Skeletal muscle satellite cell (primary cell): ENCODE results near the gene AKAP12.
"Not testable (repeated sequence)": the region's sequence is repeated elsewhere in the genome, so short reads cannot be mapped to it uniquely, and the experiment has no call there.

Experiments used
- H3K27me3 ChIP-seq: 2 replicates; pipeline ENCODE4 v1.7.0; 2013; ENCODE audit warnings: low read length; ENCODE audit not compliant: control insufficient read depth, insufficient read depth
- H3K36me3 ChIP-seq: 2 replicates; pipeline ENCODE4 v1.7.0; 2013; ENCODE audit warnings: mild to moderate bottlenecking, control low read depth, low read length; ENCODE audit not compliant: insufficient read depth
- H3K4me1 ChIP-seq: 2 replicates; pipeline ENCODE4 v1.7.0; 2013; ENCODE audit warnings: low read length; ENCODE audit not compliant: control insufficient read depth, insufficient read depth
- H3K4me2 ChIP-seq: 2 replicates; pipeline ENCODE4 v1.7.0; 2013; ENCODE audit warnings: mild to moderate bottlenecking, low read length
- H3K4me3 ChIP-seq: 2 replicates; pipeline ENCODE4 v1.7.0; 2013; ENCODE audit warnings: low read length
- H3K9ac ChIP-seq: 2 replicates; pipeline ENCODE4 v1.7.0; 2013; ENCODE audit warnings: mild to moderate bottlenecking, low read depth, low read length, moderate library complexity
- H3K9me3 ChIP-seq: replicated peaks from 2 replicates; pipeline ENCODE4 v1.7.0; 2013; ENCODE audit warnings: mild to moderate bottlenecking, control low read depth, low read length

The AKAP12 gene

GRCh38 chr6:151300267-151300991 lies 60.7 kb downstream of the AKAP12 start:
- Histone ChIP-seq H3K27me3 (no peaks in the 10 kb centered on the region), H3K9ac (no peak overlapping the region), H3K4me2 (no peak overlapping the region), H3K36me3 (peaks cover 8% of the 10 kb centered on the region), H3K9me3 (no peaks in the 10 kb centered on the region), H3K4me1 (peaks cover 24% of the 10 kb centered on the region), H3K4me3 (no peak overlapping the region)

DNA sequence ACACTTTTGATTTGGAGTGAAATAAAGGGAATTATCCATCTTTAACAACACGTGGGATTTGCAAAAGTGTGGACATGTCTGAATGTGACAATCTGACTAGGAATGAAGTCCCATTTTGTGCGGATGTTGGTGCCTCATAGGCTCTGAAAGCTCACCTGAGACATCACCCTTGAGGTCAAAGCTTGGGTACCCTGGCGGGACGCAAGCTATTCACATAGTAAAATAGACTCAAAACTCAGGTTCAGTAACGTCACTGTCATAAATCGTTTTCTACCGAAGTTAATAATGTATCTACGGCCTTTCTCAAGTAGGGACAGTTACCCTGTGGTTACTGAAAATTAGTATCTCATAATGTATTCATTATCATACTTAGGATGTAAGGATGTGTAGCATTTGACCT lies 61.8 kb downstream of the AKAP12 start:
- no peak overlapping the region for H3K9ac ChIP-seq
- peaks cover 17% of the 10 kb centered on the region for H3K36me3 ChIP-seq
- H3K4me3 ChIP-seq = no peak overlapping the region
- H3K4me2 ChIP-seq = no peak overlapping the region
- no peaks in the 10 kb centered on the region for H3K9me3 ChIP-seq
- peaks cover 23% of the 10 kb centered on the region for H3K4me1 ChIP-seq
- H3K27me3 ChIP-seq = no peaks in the 10 kb centered on the region

- H3K4me2 ChIP-seq = no peak overlapping the region
- H3K27me3 ChIP-seq = no peaks in the 10 kb centered on the region
- peaks cover 22% of the 10 kb centered on the region for H3K4me1 ChIP-seq
- H3K4me3 ChIP-seq = no peak overlapping the region
- H3K9ac ChIP-seq = no peak overlapping the region
- H3K9me3 ChIP-seq = no peaks in the 10 kb centered on the region
- H3K36me3 ChIP-seq = peaks cover 25% of the 10 kb centered on the region
These were observed 63.5 kb downstream of the AKAP12 start for GRCh38 chr6:151303231-151303630.

GRCh38 chr6:151306269-151306783 lies 66.6 kb downstream of the AKAP12 start:
- Histone ChIP-seq H3K4me2 (no peak overlapping the region), H3K9me3 (no peaks in the 10 kb centered on the region), H3K9ac (no peak overlapping the region), H3K4me1 (no peaks in the 10 kb centered on the region), H3K36me3 (peaks cover 46% of the 10 kb centered on the region), H3K4me3 (no peak overlapping the region), H3K27me3 (no peaks in the 10 kb centered on the region)

- Histone ChIP-seq H3K4me1 (no peaks in the 10 kb centered on the region), H3K4me2 (no peak overlapping the region), H3K9me3 (no peaks in the 10 kb centered on the region), H3K27me3 (no peaks in the 10 kb centered on the region), H3K36me3 (peaks cover 49% of the 10 kb centered on the region), H3K9ac (no peak overlapping the region), H3K4me3 (no peak overlapping the region)
These were observed 67.7 kb downstream of the AKAP12 start for GRCh38 chr6:151307501-151307900.

GRCh38 chr6:151309619-151310018 lies 69.9 kb downstream of the AKAP12 start:
- Histone ChIP-seq H3K4me2 (no peak overlapping the region), H3K36me3 (peaks cover 44% of the 10 kb centered on the region), H3K4me3 (no peak overlapping the region), H3K27me3 (no peaks in the 10 kb centered on the region), H3K9me3 (no peaks in the 10 kb centered on the region), H3K4me1 (no peaks in the 10 kb centered on the region), H3K9ac (no peak overlapping the region)

DNA sequence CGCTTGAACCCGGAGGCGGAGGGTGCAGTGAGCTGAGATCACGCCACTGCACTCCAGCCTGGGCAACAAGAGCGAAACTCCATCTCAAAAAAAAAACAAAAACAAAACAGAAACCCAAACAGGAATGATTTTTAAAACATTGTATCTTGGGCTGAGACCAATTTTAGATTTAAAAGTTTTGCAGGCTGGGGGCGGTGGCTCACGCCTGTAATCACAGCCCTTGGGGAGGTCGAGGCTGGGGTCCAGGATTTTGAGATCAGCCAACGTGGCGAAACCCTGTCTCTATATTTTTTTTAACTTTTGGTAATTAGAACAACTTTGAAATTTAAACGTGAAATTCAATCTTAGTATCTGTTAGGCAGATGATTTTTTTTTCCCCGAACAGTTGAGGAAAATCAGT lies 70.5 kb downstream of the AKAP12 start:
- Histone ChIP-seq H3K9me3 (no peaks in the 10 kb centered on the region), H3K4me2 (no peak overlapping the region), H3K4me1 (no peaks in the 10 kb centered on the region), H3K27me3 (no peaks in the 10 kb centered on the region), H3K4me3 (no peak overlapping the region), H3K36me3 (peaks cover 44% of the 10 kb centered on the region), H3K9ac (no peak overlapping the region)

DNA sequence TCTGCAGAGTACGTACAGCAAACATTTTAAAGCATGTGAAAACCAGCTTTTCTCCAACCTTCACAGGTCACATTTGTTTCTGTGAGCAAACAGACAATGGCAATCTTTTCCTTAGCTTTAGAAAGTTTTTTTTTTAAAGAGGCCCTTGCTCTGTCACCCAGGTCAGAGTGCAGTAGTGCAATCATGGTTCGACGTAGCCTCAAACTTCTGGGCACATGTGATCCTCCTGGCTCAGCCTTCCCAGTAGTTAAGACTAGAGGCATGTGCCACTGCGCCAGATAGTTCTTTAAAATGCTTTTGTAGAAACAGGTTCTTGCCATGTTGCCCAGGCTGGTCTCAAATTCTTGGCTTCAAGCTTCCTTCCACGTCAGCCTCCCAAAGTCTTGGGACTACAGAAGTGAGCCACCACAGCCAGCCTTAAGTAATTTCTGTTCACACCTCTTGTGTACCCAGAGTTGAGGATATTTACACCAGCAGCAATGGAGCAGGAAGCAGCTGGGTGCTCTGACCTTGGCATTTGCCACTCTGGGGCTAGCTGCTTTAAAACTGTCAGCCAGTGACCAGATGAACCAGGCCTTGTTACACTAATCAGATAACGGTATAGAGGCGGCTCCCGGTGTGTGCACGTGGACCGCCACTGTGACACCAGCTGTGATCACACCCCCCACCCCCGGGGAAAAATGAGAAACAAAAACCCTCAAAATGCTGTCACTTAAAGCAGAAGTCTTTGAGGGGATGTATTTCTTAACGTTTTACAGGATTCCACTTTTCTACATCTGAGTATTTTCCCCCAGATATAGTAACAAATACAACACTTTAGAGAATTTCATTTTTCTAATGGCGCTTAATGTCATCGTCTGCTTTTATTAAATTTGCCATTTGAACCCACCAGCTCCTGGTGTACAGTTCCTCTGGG lies 71.3 kb downstream of the AKAP12 start:
- H3K4me2 ChIP-seq = no peak overlapping the region
- no peak overlapping the region for H3K4me3 ChIP-seq
- H3K27me3 ChIP-seq = no peaks in the 10 kb centered on the region
- H3K9ac ChIP-seq = no peak overlapping the region
- H3K36me3 ChIP-seq = peaks cover 38% of the 10 kb centered on the region
- no peaks in the 10 kb centered on the region for H3K9me3 ChIP-seq
- no peaks in the 10 kb centered on the region for H3K4me1 ChIP-seq

DNA sequence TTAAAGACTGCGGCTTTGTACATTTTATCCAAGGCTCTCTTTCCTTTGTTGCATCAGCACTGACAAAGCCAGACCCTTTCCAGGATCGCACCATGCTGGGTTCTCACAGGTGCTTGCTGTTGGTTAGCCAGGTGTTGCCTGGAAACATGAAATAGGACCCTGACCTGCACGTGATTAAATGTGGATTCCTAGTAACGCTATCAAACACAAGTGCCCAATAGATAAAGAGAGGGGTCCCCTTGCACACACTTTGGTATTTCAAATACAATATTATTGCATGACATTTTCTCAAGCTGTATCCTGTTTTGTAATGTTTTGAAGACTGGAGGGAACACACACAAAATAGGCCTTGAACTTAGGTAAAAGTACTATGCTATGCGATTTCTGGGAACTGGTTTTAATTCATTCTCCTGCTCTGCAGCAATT lies 73.3 kb downstream of the AKAP12 start:
- H3K4me3 ChIP-seq = no peak overlapping the region
- peaks cover 27% of the 10 kb centered on the region for H3K36me3 ChIP-seq
- peaks cover 11% of the 10 kb centered on the region for H3K4me1 ChIP-seq
- H3K9ac ChIP-seq = no peak overlapping the region
- no peaks in the 10 kb centered on the region for H3K9me3 ChIP-seq
- no peaks in the 10 kb centered on the region for H3K27me3 ChIP-seq
- no peak overlapping the region for H3K4me2 ChIP-seq

DNA sequence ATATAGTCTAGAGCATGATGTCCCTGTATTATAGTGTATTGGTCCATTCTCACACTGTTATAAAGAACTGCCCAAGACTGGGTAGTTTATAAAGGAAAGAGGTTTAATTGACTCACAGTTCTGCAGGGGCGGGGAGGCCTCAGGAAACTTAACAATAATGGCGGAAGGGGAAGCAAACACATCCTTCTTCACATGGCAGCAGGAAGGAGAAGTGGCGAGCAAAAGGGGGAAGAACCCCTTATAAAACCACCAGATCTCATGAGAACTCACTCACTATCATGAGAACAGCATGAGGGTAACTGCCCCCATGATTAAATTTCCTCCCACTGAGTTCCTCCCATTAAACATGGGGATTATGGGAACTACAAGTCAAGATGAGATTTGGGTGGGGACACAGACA lies 75.9 kb downstream of the AKAP12 start:
- H3K4me2 ChIP-seq, H3K4me3 ChIP-seq, H3K27me3 ChIP-seq, H3K9ac ChIP-seq, H3K9me3 ChIP-seq: not testable (repeated sequence)
- Histone ChIP-seq H3K36me3 (peaks cover 12% of the 10 kb centered on the region), H3K4me1 (peaks cover 14% of the 10 kb centered on the region)

GRCh38 chr6:151317103-151317994 lies 77.6 kb downstream of the AKAP12 start:
- Histone ChIP-seq H3K9me3 (no peaks in the 10 kb centered on the region), H3K4me3 (no peak overlapping the region), H3K36me3 (no peaks in the 10 kb centered on the region), H3K4me1 (peaks cover 14% of the 10 kb centered on the region), H3K27me3 (no peaks in the 10 kb centered on the region), H3K9ac (peak overlapping the region; percentile 53), H3K4me2 (peak overlapping the region; percentile 35)
